ENCODE measurements around the gene WNT9B.

DNA sequence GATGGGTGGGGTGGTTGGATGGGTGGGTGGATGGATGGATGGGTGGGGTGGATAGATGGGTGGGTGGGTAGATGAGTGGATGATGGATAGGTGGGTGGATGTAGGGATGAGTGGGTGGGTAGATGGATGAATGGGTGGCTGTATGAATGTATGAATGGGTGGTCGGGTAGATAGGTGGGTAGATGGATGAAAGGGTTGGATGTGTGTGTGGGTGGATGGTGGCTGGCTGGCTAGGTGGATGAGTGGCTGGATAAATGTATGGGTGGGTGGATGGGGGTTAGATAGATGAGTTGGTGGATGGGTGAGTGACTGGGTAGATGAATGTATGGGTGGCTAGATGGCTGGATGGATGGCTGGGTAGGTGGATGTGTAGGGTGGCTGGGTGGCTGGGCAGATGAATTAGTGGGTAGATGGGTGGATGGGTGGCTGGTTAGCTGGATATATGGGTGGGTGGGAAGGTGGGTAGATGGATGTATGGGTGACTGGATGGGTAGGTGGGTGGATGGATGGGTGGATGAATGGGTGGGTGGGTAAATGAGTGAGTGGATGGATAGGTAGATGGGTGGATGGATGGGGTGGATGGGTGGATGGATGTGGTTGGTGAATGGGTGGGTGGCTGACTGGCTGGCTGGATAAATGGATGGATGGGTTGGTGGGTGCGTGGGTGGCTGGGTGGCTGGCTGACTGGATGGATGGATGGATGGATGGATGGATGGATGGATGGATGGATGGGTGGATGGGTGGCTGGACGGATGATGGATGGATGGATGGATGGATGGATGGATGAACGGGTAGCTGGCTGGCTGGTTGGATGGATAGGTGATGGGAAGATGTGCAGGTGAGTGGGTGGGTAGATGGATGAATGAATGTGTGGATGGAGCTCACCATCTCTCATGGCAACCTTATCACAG is 52.6 kb downstream of the WNT9B start:
- TF ChIP-seq, protein P1, sequence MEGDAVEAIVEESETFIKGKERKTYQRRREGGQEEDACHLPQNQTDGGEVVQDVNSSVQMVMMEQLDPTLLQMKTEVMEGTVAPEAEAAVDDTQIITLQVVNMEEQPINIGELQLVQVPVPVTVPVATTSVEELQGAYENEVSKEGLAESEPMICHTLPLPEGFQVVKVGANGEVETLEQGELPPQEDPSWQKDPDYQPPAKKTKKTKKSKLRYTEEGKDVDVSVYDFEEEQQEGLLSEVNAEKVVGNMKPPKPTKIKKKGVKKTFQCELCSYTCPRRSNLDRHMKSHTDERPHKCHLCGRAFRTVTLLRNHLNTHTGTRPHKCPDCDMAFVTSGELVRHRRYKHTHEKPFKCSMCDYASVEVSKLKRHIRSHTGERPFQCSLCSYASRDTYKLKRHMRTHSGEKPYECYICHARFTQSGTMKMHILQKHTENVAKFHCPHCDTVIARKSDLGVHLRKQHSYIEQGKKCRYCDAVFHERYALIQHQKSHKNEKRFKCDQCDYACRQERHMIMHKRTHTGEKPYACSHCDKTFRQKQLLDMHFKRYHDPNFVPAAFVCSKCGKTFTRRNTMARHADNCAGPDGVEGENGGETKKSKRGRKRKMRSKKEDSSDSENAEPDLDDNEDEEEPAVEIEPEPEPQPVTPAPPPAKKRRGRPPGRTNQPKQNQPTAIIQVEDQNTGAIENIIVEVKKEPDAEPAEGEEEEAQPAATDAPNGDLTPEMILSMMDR (conservative IDR thresholded peaks at IDR 0.05; ENCODE audit: low read depth, low read length), result no peak
- TF ChIP-seq EZH2phosphoT487 (IDR thresholded peaks at IDR 0.05; ENCODE audit: borderline replicate concordance, low read length), result no peak
- TF ChIP-seq EZH2 (IDR thresholded peaks at IDR 0.05; ENCODE audit: low read length, unreplicated experiment), result no peak
